Retinal pigment epithelial cell (primary cell): ENCODE results near the gene RBM18.

Experiments
- DNase-seq: peaks from one replicate; pipeline ENCODE4 v3.0.0-alpha.2; 2010; ENCODE audit warnings: low read depth
- H3K4me3 ChIP-seq: 2 replicates; pipeline ENCODE4 v1.5.1; 2011; ENCODE audit warnings: mild to moderate bottlenecking, low read length, control low read depth, moderate library complexity
- CTCF ChIP-seq: conservative IDR thresholded peaks from 2 replicates; pipeline ENCODE4 v1.5.1; 2011; ENCODE audit warnings: low read depth, low read length, control low read depth, inconsistent platforms

RBM18 gene

GRCh38 chr9:122197426-122197825 lies 67.2 kb downstream of the RBM18 start:
- TF ChIP-seq CTCF: no peak
- no peak for DNase-seq
- H3K4me3 ChIP-seq: no peak overlapping the region

GRCh38 chr9:122195875-122196274 lies 68.8 kb downstream of the RBM18 start:
- no peak for TF ChIP-seq CTCF
- DNase-seq: no peak

GRCh38 chr9:122193651-122194050 lies 71.0 kb downstream of the RBM18 start:
- TF ChIP-seq CTCF: no peak
- no peak overlapping the region for H3K4me3 ChIP-seq
- no peak for DNase-seq

More at GRCh38 chr9:122195875-122196274, 68.8 kb downstream of the RBM18 start:
- H3K4me3 ChIP-seq: no peak overlapping the region

- no peak overlapping the region for H3K4me3 ChIP-seq
- DNase-seq: no peak
- no peak for TF ChIP-seq CTCF
Measured at GRCh38 chr9:122192914-122193525, 71.6 kb downstream of the RBM18 start.

GRCh38 chr9:122192261-122192875 lies 72.3 kb downstream of the RBM18 start:
- no peak for TF ChIP-seq CTCF
- DNase-seq: no peak
- no peak overlapping the region for H3K4me3 ChIP-seq

GRCh38 chr9:122191584-122191983 lies 73.1 kb downstream of the RBM18 start:
- DNase-seq: no peak
- no peak overlapping the region for H3K4me3 ChIP-seq
- no peak for TF ChIP-seq CTCF
